ENCODE results near the gene CD200. TPM values are rescaled to one million over a fixed set of nuclear protein-coding genes. Genes with fewer than 3 reads are reported as not detected.
A peak's percentile ranks its signal among the peaks of the same experiment; 100 is the strongest.

CD200 gene
- total RNA-seq, 1 donor from 2014 or later: 0.13 TPM

DNA sequence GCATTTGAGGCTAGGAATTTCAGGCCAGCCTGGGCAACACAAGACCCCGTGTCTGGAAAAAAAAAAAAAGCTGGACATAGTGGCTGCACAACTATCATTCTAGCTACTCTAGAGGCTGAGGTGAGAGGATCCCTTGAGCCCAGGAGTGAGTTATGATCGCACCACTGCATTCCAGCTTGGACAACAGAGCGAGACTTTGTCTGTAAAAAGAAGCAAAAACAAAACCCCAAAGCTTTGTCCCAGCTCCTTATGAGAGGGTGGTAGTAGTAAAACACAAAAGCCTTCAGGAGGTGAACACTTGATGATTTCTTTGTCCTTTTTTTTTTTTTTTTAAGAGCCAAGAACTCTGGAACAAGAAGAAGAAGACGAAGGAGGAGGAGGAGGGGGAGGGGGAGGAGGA, 1.1 kb upstream of the CD200 start:
- no peak for DNase-seq (ENCODE audit: low read depth)

DNA sequence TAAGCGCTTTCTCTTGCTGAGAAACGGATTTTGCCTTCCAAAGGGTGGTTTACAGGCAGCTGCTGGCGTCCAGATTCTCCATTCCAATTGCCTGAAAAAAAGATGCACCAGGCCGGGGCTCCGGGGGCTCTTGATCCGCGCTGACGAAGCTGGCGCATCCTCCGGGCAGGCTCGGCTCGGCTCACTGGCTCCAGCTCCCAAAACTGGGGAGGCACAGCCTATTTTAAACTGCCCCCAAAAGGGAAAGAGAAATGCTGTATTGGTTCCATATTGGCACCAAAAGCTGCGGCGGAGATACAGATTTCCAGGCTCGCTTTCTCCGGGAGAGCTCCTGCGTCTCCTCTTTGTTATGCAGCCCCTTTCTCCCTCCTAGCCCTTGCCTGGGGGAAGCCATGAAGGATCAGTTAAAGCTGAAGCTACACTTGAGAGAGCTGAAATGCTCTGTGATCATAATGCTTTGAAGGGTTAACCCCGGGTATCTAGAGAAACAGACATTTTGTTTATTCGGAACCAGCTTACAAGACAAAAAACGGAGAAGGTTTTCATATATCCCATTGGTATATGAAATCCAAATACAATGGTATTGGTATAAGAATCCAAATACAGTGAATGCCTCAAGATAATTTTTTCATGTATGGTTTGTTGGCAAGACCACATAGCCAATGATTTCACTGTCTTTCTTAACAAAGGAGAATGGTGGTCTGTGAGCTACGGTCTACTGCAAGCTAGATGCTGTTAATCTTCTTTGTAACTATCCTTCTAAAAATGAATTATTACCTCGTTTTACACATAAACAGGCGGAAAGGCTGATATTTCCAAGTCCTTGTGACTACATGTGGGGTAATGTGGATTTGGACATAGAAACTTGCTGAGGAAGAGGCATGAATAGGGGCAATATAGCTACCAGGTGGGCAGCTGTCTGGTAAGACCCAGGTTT, 693 bp downstream of the CD200 start:
- peak; percentile 3 for DNase-seq (ENCODE audit: low read depth)

GRCh38 chr3:112334691-112335433, 1.9 kb downstream of the CD200 start:
- no peak for DNase-seq (ENCODE audit: low read depth)

DNA sequence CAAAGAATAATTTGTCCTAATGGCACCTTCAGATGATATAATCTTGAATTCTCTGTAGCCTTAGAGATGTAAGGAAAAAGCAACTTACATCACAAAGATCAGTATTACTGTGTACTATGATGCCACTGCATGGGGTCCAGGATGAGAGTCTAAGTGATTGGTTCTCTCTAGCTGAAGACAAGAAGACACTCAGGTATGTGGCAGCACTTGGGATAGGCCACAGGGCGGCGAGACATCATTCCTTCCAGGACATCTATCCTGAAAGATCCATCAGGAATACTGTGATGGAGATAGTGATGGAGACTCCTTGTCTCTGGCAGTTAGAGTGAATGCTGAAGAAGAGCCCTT, 2.5 kb downstream of the CD200 start:
- DNase-seq (ENCODE audit: low read depth): no peak

DNA sequence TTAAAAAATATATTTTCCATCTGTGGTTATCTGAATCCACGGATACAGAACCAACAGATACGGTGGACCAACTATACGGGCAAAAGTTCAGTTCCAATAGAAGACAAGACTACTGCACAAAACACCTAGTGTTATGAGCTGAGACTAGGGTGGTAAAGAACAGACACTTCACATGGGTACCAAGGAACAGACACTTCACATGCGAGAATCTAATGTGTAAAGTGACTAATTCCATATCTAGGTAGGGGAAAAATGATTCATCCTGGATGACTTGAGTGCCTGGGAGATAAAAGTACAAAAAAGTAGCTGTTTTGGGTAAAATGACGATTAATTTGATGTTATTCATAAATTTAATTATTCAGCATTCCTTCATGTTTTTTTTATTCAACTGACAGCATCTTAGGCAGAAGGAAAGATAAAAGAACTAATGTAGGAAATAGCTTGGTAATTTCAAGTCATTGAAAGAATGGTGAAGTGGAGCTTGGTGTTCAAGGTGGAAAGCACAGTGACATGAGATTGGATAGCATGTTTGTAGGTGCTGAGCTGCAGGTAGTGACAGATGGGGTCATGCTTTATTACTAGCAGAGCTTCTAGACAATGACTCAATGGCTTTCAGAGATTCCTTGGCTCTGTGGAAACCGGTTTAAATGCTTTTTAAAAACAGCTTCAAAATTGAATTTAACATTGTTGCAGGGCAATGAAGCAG, 5.2 kb downstream of the CD200 start:
- DNase-seq (ENCODE audit: low read depth): no peak

GRCh38 chr3:112338727-112339056, 5.7 kb downstream of the CD200 start:
- DNase-seq (ENCODE audit: low read depth): no peak

GRCh38 chr3:112339134-112339533, 6.2 kb downstream of the CD200 start:
- no peak for DNase-seq (ENCODE audit: low read depth)

- DNase-seq (ENCODE audit: low read depth): no peak
Measured at GRCh38 chr3:112339609-112340008, 6.7 kb downstream of the CD200 start.

GRCh38 chr3:112341386-112341785, 8.4 kb downstream of the CD200 start:
- no peak for DNase-seq (ENCODE audit: low read depth)

GRCh38 chr3:112345681-112346080, 12.7 kb downstream of the CD200 start:
- no peak for DNase-seq (ENCODE audit: low read depth)

- DNase-seq (ENCODE audit: low read depth): no peak
Measured at GRCh38 chr3:112346491-112347122, 13.7 kb downstream of the CD200 start.

- DNase-seq (ENCODE audit: low read depth): no peak
Measured at GRCh38 chr3:112348943-112349342, 16.0 kb downstream of the CD200 start.

DNA sequence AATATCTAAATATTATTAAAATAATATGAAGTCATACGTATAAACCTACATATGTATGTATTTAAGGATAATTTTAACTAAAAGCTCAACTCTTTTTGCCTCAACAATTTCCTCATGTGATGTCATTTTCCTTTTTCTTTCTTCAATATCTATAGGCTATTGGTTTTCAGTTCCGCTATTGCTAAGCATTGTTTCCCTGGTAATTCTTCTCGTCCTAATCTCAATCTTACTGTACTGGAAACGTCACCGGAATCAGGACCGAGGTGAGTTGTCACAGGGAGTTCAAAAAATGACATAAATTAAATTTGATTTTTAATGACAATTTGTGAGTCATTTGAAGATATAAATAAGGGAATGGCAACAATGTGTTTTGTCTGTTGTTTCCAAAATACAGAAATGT, 16.6 kb downstream of the CD200 start:
- DNase-seq (ENCODE audit: low read depth): no peak

- DNase-seq (ENCODE audit: low read depth): no peak
Measured at GRCh38 chr3:112350018-112350810, 17.3 kb downstream of the CD200 start.

DNA sequence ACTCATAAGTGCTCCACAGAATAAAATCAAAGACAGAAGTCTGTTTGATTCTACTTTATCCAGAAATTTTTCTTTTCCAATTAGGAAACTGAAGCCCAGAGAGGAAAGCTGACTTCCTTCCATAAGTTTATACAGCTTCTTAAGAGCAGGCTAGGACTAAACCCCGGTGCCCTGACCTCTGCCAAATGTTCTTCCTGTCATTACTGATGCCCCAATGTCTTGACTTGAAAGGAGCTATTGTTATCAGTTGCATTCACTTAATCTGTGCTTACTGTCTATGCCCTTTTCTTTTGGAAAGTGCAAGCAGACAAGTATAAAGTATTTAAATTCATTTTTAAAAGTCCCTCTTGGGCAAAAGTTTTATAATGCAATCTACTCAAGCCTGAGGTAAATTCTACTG, 18.1 kb downstream of the CD200 start:
- DNase-seq (ENCODE audit: low read depth): no peak

DNA sequence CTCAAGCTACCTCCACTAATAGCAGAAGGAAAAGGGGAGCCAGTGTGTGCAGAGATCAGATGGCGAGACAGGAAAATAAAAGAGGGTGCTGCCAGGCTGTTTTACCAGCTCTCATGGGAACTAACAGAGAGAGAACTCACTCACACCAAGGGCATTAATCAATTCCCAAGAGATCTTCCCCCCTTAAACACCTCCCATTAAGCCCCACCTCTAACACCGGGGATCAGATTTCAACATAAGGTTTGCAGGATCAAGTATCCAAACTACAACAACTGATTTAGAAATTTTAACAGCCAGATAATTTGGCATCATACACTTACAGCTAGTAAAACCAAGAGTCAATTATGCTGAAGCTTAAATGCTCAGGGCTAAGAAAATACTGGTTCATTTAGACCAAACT, 18.9 kb downstream of the CD200 start:
- no peak for DNase-seq (ENCODE audit: low read depth)

- no peak for DNase-seq (ENCODE audit: low read depth)
Measured at GRCh38 chr3:112352720-112353119, 19.8 kb downstream of the CD200 start.

DNA sequence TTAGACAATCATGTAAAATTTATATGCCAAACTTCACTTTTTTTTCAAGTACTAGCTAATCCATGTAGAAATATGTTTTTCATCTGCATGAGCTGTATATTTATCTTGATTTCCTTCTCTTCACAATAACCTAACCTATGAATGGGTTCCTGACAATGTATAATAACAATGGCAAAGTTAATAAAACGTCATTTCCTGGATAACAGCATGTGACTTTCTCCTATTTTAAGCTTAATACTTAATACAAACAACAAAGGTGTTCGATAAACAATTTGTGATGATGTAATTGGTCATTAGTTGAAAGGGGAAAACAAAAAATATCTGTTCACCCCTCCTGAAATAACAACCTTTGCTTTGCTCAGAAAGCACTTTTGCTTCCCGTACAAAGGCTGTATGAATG, 20.4 kb downstream of the CD200 start:
- DNase-seq (ENCODE audit: low read depth): no peak

DNA sequence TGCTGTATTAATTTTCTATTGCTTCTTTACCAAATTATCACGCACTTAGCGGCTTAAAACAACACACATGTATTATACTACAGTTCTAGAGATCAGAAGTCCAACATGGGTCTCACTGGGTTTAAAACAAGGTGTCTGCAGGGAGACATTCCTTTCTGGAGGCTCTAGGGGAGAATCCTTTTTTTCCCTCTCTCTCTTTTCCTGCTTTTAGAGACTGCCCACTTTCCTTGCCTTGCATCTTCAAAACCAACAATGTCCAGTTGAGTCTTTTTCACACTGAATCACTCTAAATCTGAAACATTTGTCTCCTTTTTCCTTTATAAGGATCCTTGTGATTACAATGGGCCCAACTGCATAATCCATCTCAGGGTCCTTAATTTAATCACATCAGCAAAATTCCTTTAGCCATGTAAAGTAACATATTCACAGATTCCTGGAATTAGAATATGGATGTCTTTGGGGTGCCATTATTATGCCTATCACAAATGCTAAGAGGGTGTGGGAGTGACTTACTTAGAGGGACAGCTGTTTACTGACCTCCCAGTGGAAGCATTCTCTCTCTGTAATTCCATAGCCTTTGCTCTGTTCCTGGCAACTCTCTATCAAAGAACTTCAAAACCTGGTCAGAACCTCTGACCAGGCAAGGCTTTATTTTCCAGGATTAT, 21.8 kb downstream of the CD200 start:
- DNase-seq (ENCODE audit: low read depth): peak; percentile 17

DNA sequence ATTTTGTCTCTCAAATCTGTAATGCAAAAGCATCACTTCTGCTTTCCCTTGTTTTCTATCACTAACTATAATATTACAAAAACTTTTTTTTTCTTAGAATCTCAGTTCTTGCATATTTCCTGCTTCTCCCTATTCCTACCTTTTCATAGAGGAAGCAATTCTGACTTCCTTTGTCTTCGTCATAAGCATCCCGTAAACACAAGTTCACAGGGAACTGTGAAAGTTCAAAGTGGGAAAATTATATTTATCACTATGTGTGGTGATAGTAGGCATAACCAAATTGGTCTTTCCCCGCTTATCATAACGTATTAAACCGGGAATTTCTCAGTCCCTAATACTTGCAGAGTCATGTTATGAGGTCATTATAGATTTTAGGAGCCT, 22.3 kb downstream of the CD200 start:
- DNase-seq (ENCODE audit: low read depth): no peak

Measured in myocyte (in vitro differentiated cells).